ENCODE measurements around the gene NR2F1. TPM values are rescaled to one million over a fixed set of nuclear protein-coding genes. Genes with fewer than 3 reads are reported as not detected.

Gene NR2F1
- total RNA-seq, 2 donors from 2014 or later: 0.22 TPM; not detected in 1

- Mint-ChIP-seq H3K4me3 (no peak overlapping the region), H3K9me3 (no peaks in the 10 kb centered on the region), H3K4me1 (peaks cover 3% of the 10 kb centered on the region), H3K36me3 (ENCODE audit: low read depth) (no peaks in the 10 kb centered on the region), H3K27me3 (ENCODE audit: insufficient read depth) (no peaks in the 10 kb centered on the region), H3K27ac (no peak overlapping the region)
- Histone ChIP-seq H3K27me3 (ENCODE audit: control insufficient read depth, insufficient read depth, low read length, poor library complexity, severe bottlenecking) (no peaks in the 10 kb centered on the region), H3K4me3 (ENCODE audit: low read length) (no peak overlapping the region), H3K9ac (ENCODE audit: extremely low read depth, low read length, poor library complexity, severe bottlenecking) (no peak overlapping the region), H3K4me1 (ENCODE audit: control insufficient read depth, insufficient read depth, low read length) (peaks cover 3% of the 10 kb centered on the region), H3K36me3 (ENCODE audit: control insufficient read depth, insufficient read depth, low read length) (no peaks in the 10 kb centered on the region), H3K27ac (ENCODE audit: low read depth, low read length) (no peak overlapping the region), H3K9me3 (ENCODE audit: control insufficient read depth, low read length) (no peaks in the 10 kb centered on the region)
- no peak for DNase-seq
- TF ChIP-seq, protein P1, sequence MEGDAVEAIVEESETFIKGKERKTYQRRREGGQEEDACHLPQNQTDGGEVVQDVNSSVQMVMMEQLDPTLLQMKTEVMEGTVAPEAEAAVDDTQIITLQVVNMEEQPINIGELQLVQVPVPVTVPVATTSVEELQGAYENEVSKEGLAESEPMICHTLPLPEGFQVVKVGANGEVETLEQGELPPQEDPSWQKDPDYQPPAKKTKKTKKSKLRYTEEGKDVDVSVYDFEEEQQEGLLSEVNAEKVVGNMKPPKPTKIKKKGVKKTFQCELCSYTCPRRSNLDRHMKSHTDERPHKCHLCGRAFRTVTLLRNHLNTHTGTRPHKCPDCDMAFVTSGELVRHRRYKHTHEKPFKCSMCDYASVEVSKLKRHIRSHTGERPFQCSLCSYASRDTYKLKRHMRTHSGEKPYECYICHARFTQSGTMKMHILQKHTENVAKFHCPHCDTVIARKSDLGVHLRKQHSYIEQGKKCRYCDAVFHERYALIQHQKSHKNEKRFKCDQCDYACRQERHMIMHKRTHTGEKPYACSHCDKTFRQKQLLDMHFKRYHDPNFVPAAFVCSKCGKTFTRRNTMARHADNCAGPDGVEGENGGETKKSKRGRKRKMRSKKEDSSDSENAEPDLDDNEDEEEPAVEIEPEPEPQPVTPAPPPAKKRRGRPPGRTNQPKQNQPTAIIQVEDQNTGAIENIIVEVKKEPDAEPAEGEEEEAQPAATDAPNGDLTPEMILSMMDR (conservative IDR thresholded peaks at IDR 0.05): no peak
These were observed 53.0 kb downstream of the NR2F1 start for GRCh38 chr5:93635991-93636390.

- Mint-ChIP-seq H3K4me3 (no peak overlapping the region), H3K9me3 (no peaks in the 10 kb centered on the region), H3K36me3 (ENCODE audit: low read depth) (no peaks in the 10 kb centered on the region), H3K27ac (no peak overlapping the region), H3K4me1 (peaks cover 3% of the 10 kb centered on the region), H3K27me3 (ENCODE audit: insufficient read depth) (no peaks in the 10 kb centered on the region)
- Histone ChIP-seq H3K36me3 (ENCODE audit: control insufficient read depth, insufficient read depth, low read length) (no peaks in the 10 kb centered on the region), H3K4me1 (ENCODE audit: control insufficient read depth, insufficient read depth, low read length) (peaks cover 3% of the 10 kb centered on the region), H3K27me3 (ENCODE audit: control insufficient read depth, insufficient read depth, low read length, poor library complexity, severe bottlenecking) (no peaks in the 10 kb centered on the region), H3K9me3 (ENCODE audit: control insufficient read depth, low read length) (no peaks in the 10 kb centered on the region), H3K9ac (ENCODE audit: extremely low read depth, low read length, poor library complexity, severe bottlenecking) (no peak overlapping the region), H3K4me3 (ENCODE audit: low read length) (no peak overlapping the region), H3K27ac (ENCODE audit: low read depth, low read length) (no peak overlapping the region)
- no peak for DNase-seq
- TF ChIP-seq, protein P1 (conservative IDR thresholded peaks at IDR 0.05): no peak
- WGBS, 2 experiments (ENCODE audit: insufficient coverage in 1 of 2, insufficient read length in 1 of 2): 83% methylated on average over 1 of the region's 1 CpG
These were observed 53.8 kb downstream of the NR2F1 start for GRCh38 chr5:93636837-93637236.

DNA sequence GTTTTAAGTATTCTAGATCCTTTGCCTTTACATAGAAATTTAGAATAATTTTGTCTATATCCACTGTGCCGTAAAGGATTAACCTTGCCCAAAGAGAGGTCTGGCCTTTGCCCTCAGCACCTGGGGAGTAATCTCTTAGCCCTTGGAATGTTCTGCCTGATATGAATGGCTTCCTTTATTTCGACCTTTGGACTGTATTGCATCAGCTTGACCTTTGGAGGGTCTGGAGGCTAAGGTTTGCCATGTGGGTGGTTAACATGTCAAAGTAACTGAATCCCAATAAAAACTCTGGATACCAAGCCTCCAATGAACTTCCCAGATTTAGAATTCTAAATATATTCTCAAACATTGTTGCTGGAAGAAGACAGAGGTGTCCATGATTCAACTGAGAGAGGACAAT lies 54.7 kb downstream of the NR2F1 start:
- Mint-ChIP-seq H3K4me3 (no peak overlapping the region), H3K4me1 (peaks cover 3% of the 10 kb centered on the region), H3K36me3 (ENCODE audit: low read depth) (no peaks in the 10 kb centered on the region), H3K27me3 (ENCODE audit: insufficient read depth) (no peaks in the 10 kb centered on the region), H3K27ac (no peak overlapping the region), H3K9me3 (no peaks in the 10 kb centered on the region)
- DNase-seq: no peak
- Histone ChIP-seq H3K4me3 (ENCODE audit: low read length) (no peak overlapping the region), H3K36me3 (ENCODE audit: control insufficient read depth, insufficient read depth, low read length) (no peaks in the 10 kb centered on the region), H3K27me3 (ENCODE audit: control insufficient read depth, insufficient read depth, low read length, poor library complexity, severe bottlenecking) (no peaks in the 10 kb centered on the region), H3K9me3 (ENCODE audit: control insufficient read depth, low read length) (no peaks in the 10 kb centered on the region), H3K9ac (ENCODE audit: extremely low read depth, low read length, poor library complexity, severe bottlenecking) (no peak overlapping the region), H3K4me1 (ENCODE audit: control insufficient read depth, insufficient read depth, low read length) (peaks cover 3% of the 10 kb centered on the region), H3K27ac (ENCODE audit: low read depth, low read length) (no peak overlapping the region)
- TF ChIP-seq, protein P1 (conservative IDR thresholded peaks at IDR 0.05): no peak
- WGBS, 2 experiments (ENCODE audit: insufficient coverage in 1 of 2, insufficient read length in 1 of 2): 91 to 94% methylated on average over 2 of the region's 2 CpGs

Measured in endodermal cell (in vitro differentiated cells).